SU-DHL-6 (cell line): ENCODE results near the gene ZNF292.

Experiments used
- H2AFZ ChIP-seq: fragments of 200-600 bp; sonication (generic); 2 replicates; pipeline ENCODE4 v1.6.1; 2014; ENCODE audit warnings: low read depth, mild to moderate bottlenecking, moderate library complexity, mixed read lengths, antibody characterized with exemption, low read length; ENCODE audit not compliant: severe bottlenecking
- H3F3A ChIP-seq: fragments of 200-600 bp; shearing (Covaris generic); 2 replicates; pipeline ENCODE4 v1.6.0; 2016; ENCODE audit warnings: antibody characterized with exemption, mild to moderate bottlenecking; ENCODE audit not compliant: insufficient read depth
- H3K27ac ChIP-seq: fragments of 200-600 bp; sonication (generic); 2 replicates; pipeline ENCODE4 v1.5.1; 2016; ENCODE audit warnings: low read depth, mild to moderate bottlenecking, low read length, moderate library complexity, mixed read lengths
- H3K27me3 ChIP-seq: fragments of 200-600 bp; sonication (generic), shearing (Covaris generic); 2 replicates; pipeline ENCODE4 v1.6.0; 2014; ENCODE audit warnings: mild to moderate bottlenecking, low read length
- H3K36me3 ChIP-seq: fragments of 200-600 bp; sonication (generic); 2 replicates; pipeline ENCODE4 v1.6.1; 2014; ENCODE audit warnings: mild to moderate bottlenecking, low read length, mixed read lengths
- H3K4me2 ChIP-seq: fragments of 300-600, 200-600 bp; shearing (Covaris generic), sonication (generic); 2 replicates; pipeline ENCODE4 v1.6.0; 2014; ENCODE audit warnings: low read length, low read depth, mild to moderate bottlenecking; ENCODE audit not compliant: poor library complexity, severe bottlenecking
- H3K4me3 ChIP-seq: fragments of 200-600 bp; sonication (generic); 2 replicates; pipeline ENCODE4 v1.5.1; 2014; ENCODE audit warnings: antibody characterized with exemption, low read length, mild to moderate bottlenecking, mixed read lengths; ENCODE audit not compliant: insufficient read depth, poor library complexity, severe bottlenecking
- H3K79me2 ChIP-seq: fragments of 200-600 bp; sonication (generic); 2 replicates; pipeline ENCODE4 v1.6.1; 2014; ENCODE audit warnings: mild to moderate bottlenecking, low read length, moderate library complexity; ENCODE audit not compliant: insufficient read depth
- H3K9ac ChIP-seq: fragments of 200-600 bp; sonication (generic); 2 replicates; pipeline ENCODE4 v1.7.0; 2014; ENCODE audit warnings: mild to moderate bottlenecking, low read length
- H3K9me2 ChIP-seq: fragments of 200-600 bp; sonication (generic); replicated peaks from 2 replicates; pipeline ENCODE4 v1.6.1; 2014; ENCODE audit warnings: low read length; ENCODE audit not compliant: insufficient read depth
- H3K9me3 ChIP-seq: fragments of 200-600 bp; sonication (generic); 2 replicates; pipeline ENCODE4 v1.6.1; 2014; ENCODE audit warnings: low read length, mixed read lengths; ENCODE audit not compliant: insufficient read depth
- H4K20me1 ChIP-seq: fragments of 200-600 bp; sonication (generic); 2 replicates; pipeline ENCODE4 v1.6.1; 2014; ENCODE audit warnings: low read depth, mild to moderate bottlenecking, antibody characterized with exemption, low read length, moderate library complexity, mixed read lengths
- EZH2phosphoT487 ChIP-seq: fragments of 200-600 bp; sonication (generic), shearing (Covaris generic); conservative IDR thresholded peaks from 2 replicates; pipeline ENCODE4 v1.6.1; 2018; ENCODE audit warnings: mild to moderate bottlenecking, antibody characterized with exemption, low read length, moderate library complexity, mixed read lengths
- TF ChIP-seq, protein P1 (sequence below): fragments of 200-600 bp; sonication (generic); IDR thresholded peaks from one replicate; pipeline ENCODE4 v1.5.1; 2017; ENCODE audit warnings: antibody characterized with exemption, mild to moderate bottlenecking, low read length, moderate library complexity; ENCODE audit not compliant: insufficient read depth, poor library complexity, severe bottlenecking

Gene ZNF292

GRCh38 chr6:87224971-87225370 is 69.6 kb downstream of the ZNF292 start:
- H3K9me2 ChIP-seq, result no peaks in the 10 kb centered on the region
- no peaks in the 10 kb centered on the region for H3K79me2 ChIP-seq
- H3K36me3 ChIP-seq, result peaks cover 48% of the 10 kb centered on the region

GRCh38 chr6:87225511-87225910 is 70.1 kb downstream of the ZNF292 start:
- Histone ChIP-seq H4K20me1 (no peaks in the 10 kb centered on the region), H3K4me2 (no peak overlapping the region), H3K9ac (no peak overlapping the region), H3K27me3 (no peaks in the 10 kb centered on the region), H2AFZ (no peak overlapping the region), H3K9me2 (no peaks in the 10 kb centered on the region), H3K27ac (no peak overlapping the region), H3K36me3 (peaks cover 43% of the 10 kb centered on the region), H3F3A (0 out of 2 replicates have a peak, but pooled peaks cover 5% of the 10 kb centered on the region), H3K79me2 (no peaks in the 10 kb centered on the region), H3K9me3 (no peaks in the 10 kb centered on the region), H3K4me3 (no peak overlapping the region)
- no peak for TF ChIP-seq EZH2phosphoT487
- TF ChIP-seq, protein P1, sequence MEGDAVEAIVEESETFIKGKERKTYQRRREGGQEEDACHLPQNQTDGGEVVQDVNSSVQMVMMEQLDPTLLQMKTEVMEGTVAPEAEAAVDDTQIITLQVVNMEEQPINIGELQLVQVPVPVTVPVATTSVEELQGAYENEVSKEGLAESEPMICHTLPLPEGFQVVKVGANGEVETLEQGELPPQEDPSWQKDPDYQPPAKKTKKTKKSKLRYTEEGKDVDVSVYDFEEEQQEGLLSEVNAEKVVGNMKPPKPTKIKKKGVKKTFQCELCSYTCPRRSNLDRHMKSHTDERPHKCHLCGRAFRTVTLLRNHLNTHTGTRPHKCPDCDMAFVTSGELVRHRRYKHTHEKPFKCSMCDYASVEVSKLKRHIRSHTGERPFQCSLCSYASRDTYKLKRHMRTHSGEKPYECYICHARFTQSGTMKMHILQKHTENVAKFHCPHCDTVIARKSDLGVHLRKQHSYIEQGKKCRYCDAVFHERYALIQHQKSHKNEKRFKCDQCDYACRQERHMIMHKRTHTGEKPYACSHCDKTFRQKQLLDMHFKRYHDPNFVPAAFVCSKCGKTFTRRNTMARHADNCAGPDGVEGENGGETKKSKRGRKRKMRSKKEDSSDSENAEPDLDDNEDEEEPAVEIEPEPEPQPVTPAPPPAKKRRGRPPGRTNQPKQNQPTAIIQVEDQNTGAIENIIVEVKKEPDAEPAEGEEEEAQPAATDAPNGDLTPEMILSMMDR, result no peak

More at GRCh38 chr6:87224971-87225370, 69.6 kb downstream of the ZNF292 start:
- Histone ChIP-seq H3K9ac (no peak overlapping the region), H2AFZ (no peak overlapping the region), H3F3A (0 out of 2 replicates have a peak, but pooled peaks cover 9% of the 10 kb centered on the region), H3K27me3 (no peaks in the 10 kb centered on the region), H3K9me3 (no peaks in the 10 kb centered on the region), H4K20me1 (no peaks in the 10 kb centered on the region), H3K4me3 (no peak overlapping the region), H3K27ac (no peak overlapping the region), H3K4me2 (no peak overlapping the region)
- no peak for TF ChIP-seq EZH2phosphoT487
- TF ChIP-seq, protein P1, result no peak

DNA sequence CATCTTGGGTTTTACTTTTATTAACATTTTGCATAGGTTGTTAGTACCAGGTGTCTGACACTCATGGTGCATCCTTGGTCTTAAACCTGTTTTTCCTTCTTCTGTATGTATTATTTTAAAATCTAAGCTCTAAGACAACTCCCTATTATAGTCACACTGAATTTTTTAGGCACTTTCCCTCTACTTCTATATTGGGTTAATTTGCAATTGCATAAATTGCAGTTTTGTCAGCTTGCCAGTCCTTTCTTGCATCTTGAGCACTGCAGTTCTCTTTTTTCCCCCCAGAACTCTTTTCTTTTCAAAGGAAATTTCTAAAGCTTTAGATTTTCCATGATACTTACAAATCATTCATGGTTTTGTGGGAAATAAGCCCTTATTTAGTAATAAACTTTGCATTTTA is 70.6 kb downstream of the ZNF292 start:
- Histone ChIP-seq H3K9me2 (no peaks in the 10 kb centered on the region), H3K27me3 (no peaks in the 10 kb centered on the region), H3K4me3 (no peak overlapping the region), H3K79me2 (no peaks in the 10 kb centered on the region), H3K27ac (no peak overlapping the region), H4K20me1 (no peaks in the 10 kb centered on the region), H3K36me3 (peaks cover 39% of the 10 kb centered on the region), H2AFZ (no peak overlapping the region), H3K4me2 (no peak overlapping the region), H3K9ac (no peak overlapping the region), H3K9me3 (no peaks in the 10 kb centered on the region), H3F3A (0 out of 2 replicates have a peak, but pooled peaks cover 9% of the 10 kb centered on the region)
- TF ChIP-seq, protein P1, result no peak
- no peak for TF ChIP-seq EZH2phosphoT487

DNA sequence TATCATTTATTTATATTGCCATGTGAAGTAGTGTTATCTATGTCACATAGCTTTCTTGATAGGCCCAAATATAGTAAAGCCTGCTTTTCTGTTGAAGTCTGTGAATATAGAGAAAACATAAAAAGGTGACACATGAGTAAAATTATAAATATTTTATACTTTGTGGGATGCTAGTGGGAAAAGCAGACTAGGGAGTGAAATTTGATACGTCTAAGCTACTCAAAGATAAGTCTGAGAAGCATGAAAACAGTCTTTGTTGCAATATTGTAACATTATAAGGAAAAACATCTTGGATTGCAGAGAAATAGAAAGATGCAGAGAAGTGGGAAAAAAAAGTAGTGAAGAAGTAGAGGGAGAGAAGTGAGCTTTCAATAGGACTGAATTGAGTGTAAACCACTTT is 75.4 kb downstream of the ZNF292 start:
- no peaks in the 10 kb centered on the region for H3K79me2 ChIP-seq
- H3K9me2 ChIP-seq, result no peaks in the 10 kb centered on the region
- H3K9me3 ChIP-seq, result no peaks in the 10 kb centered on the region
- H3K9ac ChIP-seq, result no peak overlapping the region
- no peak for TF ChIP-seq EZH2phosphoT487
- TF ChIP-seq, protein P1, result no peak
- no peak overlapping the region for H3K4me3 ChIP-seq
- H4K20me1 ChIP-seq, result no peaks in the 10 kb centered on the region
- no peak overlapping the region for H3K4me2 ChIP-seq
- no peak overlapping the region for H2AFZ ChIP-seq
- H3F3A ChIP-seq, result peaks cover 14% of the 10 kb centered on the region; the same call in 1 of the 2 replicates
- no peak overlapping the region for H3K27ac ChIP-seq
- H3K36me3 ChIP-seq, result peaks cover 19% of the 10 kb centered on the region; the same call in 1 of the 2 replicates
- no peaks in the 10 kb centered on the region for H3K27me3 ChIP-seq
